NCI-H526 (cell line): ENCODE results near the gene CDH4.
"Not testable (repeated sequence)": the region's sequence is repeated elsewhere in the genome, so short reads cannot be mapped to it uniquely, and the experiment has no call there.

Source experiments
- DNase-seq, 2 experiments: peaks; one replicate each; lab custom pipeline; 2025; lab: John Stamatoyannopoulos, UW

CDH4 gene

GRCh38 chr20:61976263-61976643 is 724.2 kb downstream of the CDH4 start:
- no peak for DNase-seq

GRCh38 chr20:61976644-61977418 is 724.8 kb downstream of the CDH4 start:
- no peak for DNase-seq

GRCh38 chr20:61977419-61977786 is 725.3 kb downstream of the CDH4 start:
- DNase-seq, result no peak

GRCh38 chr20:61978491-61978890 is 726.4 kb downstream of the CDH4 start:
- DNase-seq, result no peak

DNA sequence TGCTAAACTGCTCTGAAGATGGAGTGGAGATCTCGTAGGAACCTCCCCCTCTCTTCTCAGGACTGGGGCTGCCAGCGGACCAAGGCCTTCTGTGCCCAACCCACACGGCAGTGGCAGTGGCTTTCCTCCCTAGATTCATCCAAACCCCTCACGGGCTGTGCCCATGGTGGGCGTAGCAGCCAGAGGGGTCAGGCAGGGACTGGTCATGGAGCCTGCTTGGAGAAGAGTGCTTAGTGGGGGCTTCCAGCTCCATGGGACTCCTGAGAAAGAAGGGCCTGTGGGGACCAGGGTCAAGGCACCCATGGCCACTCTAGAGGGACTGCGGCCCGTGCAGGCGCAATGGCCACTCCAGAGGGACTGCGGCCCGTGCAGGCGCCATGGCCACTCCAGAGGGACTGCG is 727.0 kb downstream of the CDH4 start:
- no peak for DNase-seq

DNA sequence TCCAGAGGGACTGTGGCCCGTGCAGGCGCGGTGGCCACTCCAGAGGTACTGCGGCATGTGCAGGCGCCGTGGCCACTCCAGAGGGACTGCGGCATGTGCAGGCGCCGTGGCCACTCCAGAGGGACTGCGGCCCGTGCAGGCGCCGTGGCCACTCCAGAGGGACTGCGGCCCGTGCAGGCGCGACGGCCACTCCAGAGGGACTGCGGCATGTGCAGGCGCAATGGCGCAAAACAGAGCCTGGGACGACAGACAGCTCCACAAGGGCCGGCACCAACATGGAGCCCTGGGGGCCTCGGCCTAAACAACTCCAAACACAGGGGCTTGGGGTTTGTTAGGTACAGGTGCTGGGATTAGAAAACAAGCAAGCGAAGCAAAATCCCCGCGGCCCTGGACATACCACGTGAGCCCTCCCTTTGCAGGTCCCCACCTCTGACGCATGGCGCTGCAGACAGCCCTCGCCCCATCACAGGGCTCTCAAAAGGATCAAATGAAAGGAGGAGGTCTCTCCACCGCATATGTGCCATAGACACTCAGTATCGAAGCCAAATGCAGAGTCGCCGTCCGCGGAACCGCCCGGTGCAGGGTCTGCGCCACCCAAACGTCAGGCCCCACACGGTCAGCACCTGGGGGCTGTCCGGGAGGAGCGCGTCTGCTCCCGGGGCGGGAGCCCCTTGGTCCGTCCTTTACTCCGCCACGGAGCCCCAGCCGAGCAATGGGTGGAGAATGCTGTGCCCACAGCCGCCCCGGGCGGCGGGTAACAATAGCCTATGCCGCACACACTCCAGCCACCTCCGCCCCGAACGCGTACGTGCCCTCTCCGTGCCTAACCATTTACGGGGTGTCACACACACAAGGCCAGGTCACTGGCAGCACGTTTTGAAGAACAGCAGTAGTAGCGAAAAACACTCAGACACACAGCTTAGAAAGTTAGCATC is 727.9 kb downstream of the CDH4 start:
- DNase-seq, result no peak

- peak in 1 of 2 experiments; percentile 49 for DNase-seq
These were observed 728.9 kb downstream of the CDH4 start for GRCh38 chr20:61980647-61981583.

GRCh38 chr20:61981691-61982090 is 729.6 kb downstream of the CDH4 start:
- not testable (repeated sequence) for DNase-seq

DNA sequence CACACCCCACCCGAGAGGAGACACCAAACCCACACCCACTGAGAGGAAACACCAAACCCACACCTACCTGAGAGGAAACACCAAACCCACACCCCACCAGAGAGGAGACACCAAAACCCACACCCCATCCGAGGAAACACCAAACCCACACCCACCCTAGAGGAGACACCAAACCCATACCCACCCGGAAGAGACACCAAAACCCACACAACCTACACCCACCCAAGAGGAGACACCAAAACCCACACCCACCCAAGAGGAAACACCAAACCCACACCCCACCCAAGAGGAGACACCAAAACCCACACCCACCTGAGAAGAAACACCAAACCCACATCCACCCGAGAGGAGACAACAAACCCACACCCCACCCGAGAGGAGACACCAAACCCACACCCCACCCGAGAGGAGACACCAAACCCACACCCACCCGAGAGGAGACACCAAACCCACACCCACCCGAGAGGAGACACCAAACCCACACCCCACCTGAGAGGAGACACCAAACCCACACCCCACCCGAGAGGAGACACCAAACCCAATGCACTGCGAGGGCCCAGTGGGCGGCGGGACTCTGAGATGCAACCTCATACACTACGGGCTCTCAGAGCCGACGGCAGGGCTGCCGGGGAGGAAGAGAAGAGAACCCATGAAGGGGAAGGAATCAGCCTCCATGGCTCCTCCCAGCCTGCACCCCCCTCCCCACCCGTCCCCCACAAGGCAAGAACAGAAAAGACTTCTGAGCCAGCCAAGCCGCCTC is 730.3 kb downstream of the CDH4 start:
- no peak for DNase-seq

DNA sequence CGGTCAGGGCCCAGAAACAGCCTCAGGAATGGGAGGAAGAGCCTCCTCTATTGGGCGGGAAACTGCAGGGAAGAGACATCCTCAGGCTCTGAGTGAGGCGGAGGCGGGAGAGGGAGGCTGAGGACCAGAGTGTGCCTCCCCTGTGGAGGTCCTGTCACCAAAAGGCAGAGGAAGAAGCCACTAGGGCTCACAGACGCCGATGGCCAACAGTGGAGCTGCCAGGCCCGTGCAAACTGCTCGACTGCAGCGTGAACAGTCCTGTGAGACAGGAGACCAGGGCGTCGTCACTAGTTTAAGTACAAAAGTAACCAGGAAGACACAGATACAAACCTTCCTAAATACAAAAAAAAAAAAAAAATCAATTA is 730.9 kb downstream of the CDH4 start:
- DNase-seq, result no peak

- DNase-seq, result no peak
These were observed 731.9 kb downstream of the CDH4 start for GRCh38 chr20:61983965-61984364.

DNA sequence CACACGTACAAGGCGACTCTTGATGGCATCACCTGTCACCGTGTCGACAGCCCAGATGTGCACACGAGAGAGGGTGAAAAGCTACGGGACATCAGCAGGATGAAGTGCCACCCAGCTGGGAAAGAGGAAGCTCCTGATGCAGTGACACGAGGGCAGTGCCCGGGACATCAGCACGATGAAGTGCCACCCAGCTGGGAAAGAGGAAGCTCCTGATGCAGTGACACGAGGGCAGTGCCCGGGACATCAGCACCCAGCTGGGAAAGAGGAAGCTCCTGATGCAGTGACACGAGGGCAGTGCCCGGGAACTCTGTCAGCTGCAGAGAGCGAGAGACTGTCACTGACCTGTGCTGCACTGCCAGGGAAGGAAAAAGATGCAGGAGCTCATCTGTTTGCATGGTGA is 732.4 kb downstream of the CDH4 start:
- DNase-seq, result not testable (repeated sequence)

- no peak for DNase-seq
These were observed 733.0 kb downstream of the CDH4 start for GRCh38 chr20:61985096-61985495.

- no peak for DNase-seq
These were observed 734.8 kb downstream of the CDH4 start for GRCh38 chr20:61986762-61987321.

GRCh38 chr20:61988665-61989064 is 736.6 kb downstream of the CDH4 start:
- no peak for DNase-seq

- no peak for DNase-seq
These were observed 737.7 kb downstream of the CDH4 start for GRCh38 chr20:61989741-61990140.
